ENCODE measurements around the gene OST4.

- TF ChIP-seq CTCF (conservative IDR thresholded peaks at IDR 0.05) (no peak), ZFX (IDR thresholded peaks at IDR 0.05) (no peak)
These were observed 28.3 kb downstream of the OST4 start for GRCh38 chr2:27042985-27043634.

All from C4-2B (cell line).